Measurements from ENCODE around the gene ADRA2A. TPM values are rescaled to one million over a fixed set of nuclear protein-coding genes. Genes with fewer than 3 reads are reported as not detected.

Gene ADRA2A
- total RNA-seq, 1 experiment from 2014 or later: 1.7 TPM

DNA sequence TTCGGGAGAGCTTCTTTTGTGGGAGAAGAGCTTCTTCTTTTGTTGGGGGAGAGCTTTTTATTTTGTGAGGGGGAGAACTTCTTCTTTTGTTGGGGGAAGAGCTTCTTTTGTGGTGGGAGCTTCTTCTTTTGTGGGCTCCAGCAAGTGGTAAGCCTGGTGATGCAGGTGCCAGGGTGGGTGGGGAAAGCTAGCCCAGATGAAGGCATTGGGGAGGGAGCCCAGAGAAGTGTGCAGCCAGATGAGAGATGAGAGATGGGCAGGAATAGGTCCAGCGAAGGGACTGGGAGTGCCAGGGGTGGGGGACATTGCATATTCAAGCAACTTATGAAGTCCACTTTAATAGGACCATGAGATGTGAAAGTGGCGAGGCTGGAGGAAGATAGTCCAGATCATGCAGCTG, 9.7 kb downstream of the ADRA2A start:
- POLR2A ChIA-PET: no interaction called here
- H3K4me1 Mint-ChIP-seq: peaks cover 12% of the 10 kb centered on the region

DNA sequence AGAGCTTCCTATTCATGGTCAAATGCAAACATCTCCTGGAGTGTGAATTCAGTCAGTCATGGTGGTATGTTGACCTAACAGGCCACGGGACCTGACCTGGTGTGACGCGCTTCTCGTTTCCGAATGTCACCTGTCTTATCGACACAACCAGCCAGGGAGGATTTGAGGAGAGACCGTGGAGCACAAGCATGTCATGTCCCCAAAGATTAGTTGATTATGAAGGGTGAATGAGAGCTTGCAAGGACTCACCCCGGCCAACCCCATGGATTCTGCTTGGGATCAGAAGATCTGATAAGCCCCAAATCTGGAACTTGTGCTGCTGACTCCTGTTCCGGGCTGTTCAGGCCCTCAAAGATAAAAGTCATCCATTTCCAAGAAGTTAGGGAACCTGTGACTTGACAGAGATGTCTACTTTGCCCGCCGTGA, 10.5 kb downstream of the ADRA2A start:
- Mint-ChIP-seq H3K4me3 (no peak overlapping the region), H3K4me1 (peaks cover 9% of the 10 kb centered on the region), H3K27ac (no peak overlapping the region), H3K9me3 (no peaks in the 10 kb centered on the region), H3K36me3 (no peaks in the 10 kb centered on the region), H3K27me3 (ENCODE audit: low read depth) (peaks cover 1% of the 10 kb centered on the region)
- ChIA-PET CTCF (no interaction called here), POLR2A (no interaction called here)
- DNase-seq (ENCODE audit: low spot score) (no peak), ATAC-seq (no peak)
- TF ChIP-seq SMAD3 (CRISPR knock-in tag; IDR thresholded peaks at IDR 0.05; ENCODE audit: borderline replicate concordance): no peak
- no peak for TF ChIP-seq JUN (CRISPR knock-in tag; IDR thresholded peaks at IDR 0.05)
- TF ChIP-seq FOXP1 (CRISPR knock-in tag; IDR thresholded peaks at IDR 0.05; ENCODE audit: borderline replicate concordance): no peak
- TF ChIP-seq, protein P1, sequence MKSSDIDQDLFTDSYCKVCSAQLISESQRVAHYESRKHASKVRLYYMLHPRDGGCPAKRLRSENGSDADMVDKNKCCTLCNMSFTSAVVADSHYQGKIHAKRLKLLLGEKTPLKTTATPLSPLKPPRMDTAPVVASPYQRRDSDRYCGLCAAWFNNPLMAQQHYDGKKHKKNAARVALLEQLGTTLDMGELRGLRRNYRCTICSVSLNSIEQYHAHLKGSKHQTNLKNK (CRISPR knock-in tag; IDR thresholded peaks at IDR 0.05): no peak
- TF ChIP-seq, protein P2, sequence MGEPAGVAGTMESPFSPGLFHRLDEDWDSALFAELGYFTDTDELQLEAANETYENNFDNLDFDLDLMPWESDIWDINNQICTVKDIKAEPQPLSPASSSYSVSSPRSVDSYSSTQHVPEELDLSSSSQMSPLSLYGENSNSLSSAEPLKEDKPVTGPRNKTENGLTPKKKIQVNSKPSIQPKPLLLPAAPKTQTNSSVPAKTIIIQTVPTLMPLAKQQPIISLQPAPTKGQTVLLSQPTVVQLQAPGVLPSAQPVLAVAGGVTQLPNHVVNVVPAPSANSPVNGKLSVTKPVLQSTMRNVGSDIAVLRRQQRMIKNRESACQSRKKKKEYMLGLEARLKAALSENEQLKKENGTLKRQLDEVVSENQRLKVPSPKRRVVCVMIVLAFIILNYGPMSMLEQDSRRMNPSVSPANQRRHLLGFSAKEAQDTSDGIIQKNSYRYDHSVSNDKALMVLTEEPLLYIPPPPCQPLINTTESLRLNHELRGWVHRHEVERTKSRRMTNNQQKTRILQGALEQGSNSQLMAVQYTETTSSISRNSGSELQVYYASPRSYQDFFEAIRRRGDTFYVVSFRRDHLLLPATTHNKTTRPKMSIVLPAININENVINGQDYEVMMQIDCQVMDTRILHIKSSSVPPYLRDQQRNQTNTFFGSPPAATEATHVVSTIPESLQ (CRISPR knock-in tag; IDR thresholded peaks at IDR 0.05): no peak
- TF ChIP-seq, protein P3, sequence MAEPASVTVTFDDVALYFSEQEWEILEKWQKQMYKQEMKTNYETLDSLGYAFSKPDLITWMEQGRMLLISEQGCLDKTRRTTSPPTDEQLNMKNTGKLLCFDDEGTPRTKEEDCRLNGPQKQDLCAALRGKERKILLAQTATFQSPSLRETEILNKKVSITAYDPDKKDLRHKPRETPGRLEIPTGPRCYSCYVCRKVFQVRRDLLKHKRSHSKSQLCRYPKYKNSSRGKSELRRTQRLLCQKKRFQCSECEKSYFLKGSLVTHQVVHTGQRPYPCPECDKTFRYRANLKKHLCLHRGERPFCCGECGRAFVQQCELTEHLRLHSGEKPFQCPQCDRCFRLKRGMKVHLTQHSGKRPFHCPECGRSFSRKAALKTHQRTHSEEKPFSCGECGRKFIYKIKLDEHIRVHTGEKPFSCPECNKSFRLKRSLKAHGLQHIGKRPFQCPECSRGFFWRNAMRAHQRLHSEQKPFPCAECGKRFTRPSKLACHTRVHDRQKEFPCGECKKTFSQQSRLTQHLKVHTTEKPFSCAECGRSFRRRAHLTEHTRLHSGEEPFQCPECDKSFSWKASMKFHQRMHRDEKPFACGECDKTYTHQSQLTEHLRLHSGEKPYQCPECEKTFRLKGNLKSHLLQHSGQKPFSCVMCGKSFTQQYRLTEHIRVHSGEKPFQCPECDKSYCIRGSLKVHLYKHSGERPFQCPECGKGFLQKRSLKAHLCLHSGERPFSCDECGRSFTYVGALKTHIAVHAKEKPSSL (CRISPR knock-in tag; conservative IDR thresholded peaks at IDR 0.05): no peak
- TF ChIP-seq, protein P4, sequence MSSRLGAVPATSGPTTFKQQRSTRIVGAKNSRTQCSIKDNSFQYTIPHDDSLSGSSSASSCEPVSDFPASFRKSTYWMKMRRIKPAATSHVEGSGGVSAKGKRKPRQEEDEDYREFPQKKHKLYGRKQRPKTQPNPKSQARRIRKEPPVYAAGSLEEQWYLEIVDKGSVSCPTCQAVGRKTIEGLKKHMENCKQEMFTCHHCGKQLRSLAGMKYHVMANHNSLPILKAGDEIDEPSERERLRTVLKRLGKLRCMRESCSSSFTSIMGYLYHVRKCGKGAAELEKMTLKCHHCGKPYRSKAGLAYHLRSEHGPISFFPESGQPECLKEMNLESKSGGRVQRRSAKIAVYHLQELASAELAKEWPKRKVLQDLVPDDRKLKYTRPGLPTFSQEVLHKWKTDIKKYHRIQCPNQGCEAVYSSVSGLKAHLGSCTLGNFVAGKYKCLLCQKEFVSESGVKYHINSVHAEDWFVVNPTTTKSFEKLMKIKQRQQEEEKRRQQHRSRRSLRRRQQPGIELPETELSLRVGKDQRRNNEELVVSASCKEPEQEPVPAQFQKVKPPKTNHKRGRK (CRISPR knock-in tag; IDR thresholded peaks at IDR 0.05; ENCODE audit: borderline replicate concordance): no peak
- no peak for TF ChIP-seq FOXK1 (CRISPR knock-in tag; IDR thresholded peaks at IDR 0.05)
- TF ChIP-seq NR2C2 (CRISPR knock-in tag; IDR thresholded peaks at IDR 0.05): no peak
- TF ChIP-seq CREM (CRISPR knock-in tag; IDR thresholded peaks at IDR 0.05): no peak
- no peak for TF ChIP-seq ZNF263 (CRISPR knock-in tag; IDR thresholded peaks at IDR 0.05; ENCODE audit: low read depth)
- no peak for TF ChIP-seq ETV6 (CRISPR knock-in tag; IDR thresholded peaks at IDR 0.05)
- no peak for TF ChIP-seq TEAD4 (CRISPR knock-in tag; IDR thresholded peaks at IDR 0.05)

More for the DNA sequence above, 9.7 kb downstream of the ADRA2A start:
- ATAC-seq (no peak), DNase-seq (ENCODE audit: low spot score) (no peak)
- Mint-ChIP-seq H3K27ac (no peak overlapping the region), H3K36me3 (no peaks in the 10 kb centered on the region), H3K4me3 (no peak overlapping the region), H3K27me3 (ENCODE audit: low read depth) (peaks cover 3% of the 10 kb centered on the region), H3K9me3 (no peaks in the 10 kb centered on the region)
- no peak for TF ChIP-seq ESRRA (CRISPR knock-in tag; IDR thresholded peaks at IDR 0.05; ENCODE audit: borderline replicate concordance)
- TF ChIP-seq, protein P5, sequence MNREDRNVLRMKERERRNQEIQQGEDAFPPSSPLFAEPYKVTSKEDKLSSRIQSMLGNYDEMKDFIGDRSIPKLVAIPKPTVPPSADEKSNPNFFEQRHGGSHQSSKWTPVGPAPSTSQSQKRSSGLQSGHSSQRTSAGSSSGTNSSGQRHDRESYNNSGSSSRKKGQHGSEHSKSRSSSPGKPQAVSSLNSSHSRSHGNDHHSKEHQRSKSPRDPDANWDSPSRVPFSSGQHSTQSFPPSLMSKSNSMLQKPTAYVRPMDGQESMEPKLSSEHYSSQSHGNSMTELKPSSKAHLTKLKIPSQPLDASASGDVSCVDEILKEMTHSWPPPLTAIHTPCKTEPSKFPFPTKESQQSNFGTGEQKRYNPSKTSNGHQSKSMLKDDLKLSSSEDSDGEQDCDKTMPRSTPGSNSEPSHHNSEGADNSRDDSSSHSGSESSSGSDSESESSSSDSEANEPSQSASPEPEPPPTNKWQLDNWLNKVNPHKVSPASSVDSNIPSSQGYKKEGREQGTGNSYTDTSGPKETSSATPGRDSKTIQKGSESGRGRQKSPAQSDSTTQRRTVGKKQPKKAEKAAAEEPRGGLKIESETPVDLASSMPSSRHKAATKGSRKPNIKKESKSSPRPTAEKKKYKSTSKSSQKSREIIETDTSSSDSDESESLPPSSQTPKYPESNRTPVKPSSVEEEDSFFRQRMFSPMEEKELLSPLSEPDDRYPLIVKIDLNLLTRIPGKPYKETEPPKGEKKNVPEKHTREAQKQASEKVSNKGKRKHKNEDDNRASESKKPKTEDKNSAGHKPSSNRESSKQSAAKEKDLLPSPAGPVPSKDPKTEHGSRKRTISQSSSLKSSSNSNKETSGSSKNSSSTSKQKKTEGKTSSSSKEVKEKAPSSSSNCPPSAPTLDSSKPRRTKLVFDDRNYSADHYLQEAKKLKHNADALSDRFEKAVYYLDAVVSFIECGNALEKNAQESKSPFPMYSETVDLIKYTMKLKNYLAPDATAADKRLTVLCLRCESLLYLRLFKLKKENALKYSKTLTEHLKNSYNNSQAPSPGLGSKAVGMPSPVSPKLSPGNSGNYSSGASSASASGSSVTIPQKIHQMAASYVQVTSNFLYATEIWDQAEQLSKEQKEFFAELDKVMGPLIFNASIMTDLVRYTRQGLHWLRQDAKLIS (CRISPR knock-in tag; IDR thresholded peaks at IDR 0.05; ENCODE audit: borderline replicate concordance): no peak
- no peak for TF ChIP-seq EMX1 (CRISPR knock-in tag; IDR thresholded peaks at IDR 0.05)
- no peak for TF ChIP-seq RELA (CRISPR knock-in tag; IDR thresholded peaks at IDR 0.05; ENCODE audit: borderline replicate concordance)
- TF ChIP-seq, protein P6, sequence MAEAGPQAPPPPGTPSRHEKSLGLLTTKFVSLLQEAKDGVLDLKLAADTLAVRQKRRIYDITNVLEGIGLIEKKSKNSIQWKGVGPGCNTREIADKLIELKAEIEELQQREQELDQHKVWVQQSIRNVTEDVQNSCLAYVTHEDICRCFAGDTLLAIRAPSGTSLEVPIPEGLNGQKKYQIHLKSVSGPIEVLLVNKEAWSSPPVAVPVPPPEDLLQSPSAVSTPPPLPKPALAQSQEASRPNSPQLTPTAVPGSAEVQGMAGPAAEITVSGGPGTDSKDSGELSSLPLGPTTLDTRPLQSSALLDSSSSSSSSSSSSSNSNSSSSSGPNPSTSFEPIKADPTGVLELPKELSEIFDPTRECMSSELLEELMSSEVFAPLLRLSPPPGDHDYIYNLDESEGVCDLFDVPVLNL (CRISPR knock-in tag; IDR thresholded peaks at IDR 0.05; ENCODE audit: borderline replicate concordance, low read depth): no peak
- TF ChIP-seq FOXK1 (CRISPR knock-in tag; IDR thresholded peaks at IDR 0.05): no peak
- no peak for TF ChIP-seq ZNF416 (CRISPR knock-in tag; IDR thresholded peaks at IDR 0.05)
- TF ChIP-seq, protein P1 (CRISPR knock-in tag; IDR thresholded peaks at IDR 0.05): no peak
- TF ChIP-seq, protein P7, sequence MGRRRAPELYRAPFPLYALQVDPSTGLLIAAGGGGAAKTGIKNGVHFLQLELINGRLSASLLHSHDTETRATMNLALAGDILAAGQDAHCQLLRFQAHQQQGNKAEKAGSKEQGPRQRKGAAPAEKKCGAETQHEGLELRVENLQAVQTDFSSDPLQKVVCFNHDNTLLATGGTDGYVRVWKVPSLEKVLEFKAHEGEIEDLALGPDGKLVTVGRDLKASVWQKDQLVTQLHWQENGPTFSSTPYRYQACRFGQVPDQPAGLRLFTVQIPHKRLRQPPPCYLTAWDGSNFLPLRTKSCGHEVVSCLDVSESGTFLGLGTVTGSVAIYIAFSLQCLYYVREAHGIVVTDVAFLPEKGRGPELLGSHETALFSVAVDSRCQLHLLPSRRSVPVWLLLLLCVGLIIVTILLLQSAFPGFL (CRISPR knock-in tag; IDR thresholded peaks at IDR 0.05; ENCODE audit: borderline replicate concordance): no peak
- no peak for TF ChIP-seq ATF1 (CRISPR knock-in tag; IDR thresholded peaks at IDR 0.05)
- TF ChIP-seq, protein P8, sequence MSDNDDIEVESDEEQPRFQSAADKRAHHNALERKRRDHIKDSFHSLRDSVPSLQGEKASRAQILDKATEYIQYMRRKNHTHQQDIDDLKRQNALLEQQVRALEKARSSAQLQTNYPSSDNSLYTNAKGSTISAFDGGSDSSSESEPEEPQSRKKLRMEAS (CRISPR knock-in tag; IDR thresholded peaks at IDR 0.05): no peak
- TF ChIP-seq NFE2L1 (CRISPR knock-in tag; IDR thresholded peaks at IDR 0.05): no peak
- no peak for TF ChIP-seq TEAD4 (CRISPR knock-in tag; IDR thresholded peaks at IDR 0.05)
- CTCF ChIA-PET: no interaction called here
